Measurements from ENCODE around the gene NHLRC2.

Gene NHLRC2

DNA sequence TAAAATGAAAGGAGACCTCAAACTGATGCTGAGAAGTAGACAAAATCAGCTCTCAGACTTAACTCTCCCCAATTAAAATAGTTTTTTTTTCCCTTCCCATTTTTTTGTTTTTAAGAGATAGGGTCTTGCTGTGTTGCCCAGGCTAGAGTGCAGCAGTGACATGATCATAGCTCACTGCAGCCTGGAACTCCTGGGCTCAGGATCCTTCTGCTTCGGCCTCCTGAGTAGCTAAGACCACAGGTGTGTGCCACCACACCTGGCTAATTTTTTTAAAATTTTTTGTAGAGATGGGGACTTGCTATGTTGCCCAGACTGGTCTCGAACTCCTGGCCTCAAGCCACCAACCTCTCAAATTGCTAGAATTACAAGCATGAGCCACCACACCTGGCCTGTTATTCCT lies 61.1 kb downstream of the NHLRC2 start:
- no peak overlapping the region for H2AFZ ChIP-seq (ENCODE audit: low read length)
- H2BK12ac ChIP-seq (ENCODE audit: low read length): no peak overlapping the region
- no peaks in the 10 kb centered on the region for H3K79me1 ChIP-seq (ENCODE audit: low read depth, low read length)
- no peak overlapping the region for H3K27ac ChIP-seq (replicated peaks; ENCODE audit: low read length)
- no peak overlapping the region for H3K23ac ChIP-seq (ENCODE audit: low read depth, low read length, poor library complexity)
- no peak overlapping the region for H3K14ac ChIP-seq (ENCODE audit: low read length)
- peaks cover 0 to 59% of the 10 kb centered on the region in 2 donors for H3K36me3 ChIP-seq (replicated peaks in 1 of 2; ENCODE audit: control insufficient read depth in 2 of 2, insufficient read depth in 2 of 2, low read length in 2 of 2)
- no peaks in the 10 kb centered on the region for H3K27me3 ChIP-seq (ENCODE audit: control insufficient read depth in 3 of 3, insufficient read depth in 3 of 3, low read depth in 1 of 3, low read length in 3 of 3)
- H4K8ac ChIP-seq (ENCODE audit: low read depth, low read length): no peak overlapping the region
- peaks cover 0 to 2% of the 10 kb centered on the region in 2 donors for H3K9me3 ChIP-seq (replicated peaks in 1 of 2; ENCODE audit: control insufficient read depth in 2 of 2, insufficient read depth in 1 of 2, low read depth in 1 of 2, low read length in 2 of 2)
- H2AK5ac ChIP-seq (ENCODE audit: low read depth, low read length): no peak overlapping the region
- no peaks in the 10 kb centered on the region for H3K4me1 ChIP-seq (ENCODE audit: control insufficient read depth in 2 of 2, insufficient read depth in 1 of 2, low read depth in 1 of 2, low read length in 2 of 2)
- no peak overlapping the region for H3K9ac ChIP-seq (ENCODE audit: low read depth, low read length, poor library complexity)
- H4K91ac ChIP-seq (ENCODE audit: low read depth, low read length, poor library complexity): no peak overlapping the region
- no peak for DNase-seq (ENCODE audit: low spot score)
- H2BK15ac ChIP-seq (ENCODE audit: low read length): no peak overlapping the region
- no peak overlapping the region for H2BK5ac ChIP-seq (ENCODE audit: low read length)
- H2BK120ac ChIP-seq (ENCODE audit: low read depth, low read length): no peak overlapping the region
- no peak overlapping the region for H3K4me2 ChIP-seq (ENCODE audit: insufficient read depth, low read length, poor library complexity, severe bottlenecking)
- no peak overlapping the region for H3K18ac ChIP-seq (ENCODE audit: low read length)
- no peak overlapping the region for H3K4me3 ChIP-seq (ENCODE audit: low read length in 2 of 2)
- H3K4ac ChIP-seq (ENCODE audit: low read length): no peak overlapping the region
- no CpG with 5 or more reads among the region's 2 CpGs for WGBS, 2 donors (ENCODE audit: extremely low coverage in 2 of 2, insufficient read length in 2 of 2, insufficient replicate concordance in 1 of 2)

- H3K14ac ChIP-seq (ENCODE audit: low read length): no peak overlapping the region
- H3K23ac ChIP-seq (ENCODE audit: low read depth, low read length, poor library complexity): no peak overlapping the region
Observed at GRCh38 chr10:113916053-113916452, 61.6 kb downstream of the NHLRC2 start.

DNA sequence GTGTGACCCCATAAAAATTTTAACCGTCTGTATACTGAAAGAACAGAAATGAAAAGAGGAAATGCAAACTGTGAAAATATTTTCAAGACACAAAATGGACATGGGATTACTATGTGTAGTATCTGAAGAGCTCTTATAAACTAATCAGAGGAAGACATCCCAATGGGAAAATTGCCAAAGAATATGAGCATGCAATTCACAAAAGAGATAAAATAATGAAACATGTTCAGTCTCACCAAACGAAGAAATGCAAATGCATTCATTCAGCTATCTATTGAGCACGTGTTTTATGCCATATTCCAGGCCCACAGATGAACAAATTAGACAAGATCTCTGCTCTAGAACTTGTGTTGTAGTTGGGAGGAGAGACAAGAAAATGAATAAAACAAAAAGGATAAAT lies 63.2 kb downstream of the NHLRC2 start:
- Histone ChIP-seq H2BK15ac (ENCODE audit: low read length) (no peak overlapping the region), H2BK120ac (ENCODE audit: low read depth, low read length) (no peak overlapping the region), H3K18ac (ENCODE audit: low read length) (no peak overlapping the region), H4K8ac (ENCODE audit: low read depth, low read length) (no peak overlapping the region), H2BK5ac (ENCODE audit: low read length) (no peak overlapping the region), H2AK5ac (ENCODE audit: low read depth, low read length) (no peak overlapping the region), H3K23ac (ENCODE audit: low read depth, low read length, poor library complexity) (no peak overlapping the region), H3K4ac (ENCODE audit: low read length) (no peak overlapping the region), H3K4me1 (ENCODE audit: control insufficient read depth in 2 of 2, insufficient read depth in 1 of 2, low read depth in 1 of 2, low read length in 2 of 2) (no peaks in the 10 kb centered on the region), H3K4me2 (ENCODE audit: insufficient read depth, low read length, poor library complexity, severe bottlenecking) (no peak overlapping the region), H3K4me3 (ENCODE audit: low read length in 2 of 2) (no peak overlapping the region), H3K27me3 (ENCODE audit: control insufficient read depth in 3 of 3, insufficient read depth in 3 of 3, low read depth in 1 of 3, low read length in 3 of 3) (no peaks in the 10 kb centered on the region), H2AFZ (ENCODE audit: low read length) (no peak overlapping the region), H2BK12ac (ENCODE audit: low read length) (no peak overlapping the region), H3K79me1 (ENCODE audit: low read depth, low read length) (no peaks in the 10 kb centered on the region), H4K91ac (ENCODE audit: low read depth, low read length, poor library complexity) (no peak overlapping the region), H3K14ac (ENCODE audit: low read length) (no peak overlapping the region), H3K36me3 (replicated peaks in 1 of 2; ENCODE audit: control insufficient read depth in 2 of 2, insufficient read depth in 2 of 2, low read length in 2 of 2) (peaks cover 0 to 38% of the 10 kb centered on the region in 2 donors), H3K9ac (ENCODE audit: low read depth, low read length, poor library complexity) (no peak overlapping the region), H3K27ac (replicated peaks; ENCODE audit: low read length) (no peak overlapping the region), H3K9me3 (replicated peaks in 1 of 2; ENCODE audit: control insufficient read depth in 2 of 2, insufficient read depth in 1 of 2, low read depth in 1 of 2, low read length in 2 of 2) (peaks cover 0 to 2% of the 10 kb centered on the region in 2 donors)
- WGBS, 2 donors (ENCODE audit: extremely low coverage in 2 of 2, insufficient read length in 2 of 2, insufficient replicate concordance in 1 of 2): no CpG with 5 or more reads among the region's 3 CpGs
- no peak for DNase-seq (ENCODE audit: low spot score)

More at GRCh38 chr10:113916053-113916452, 61.6 kb downstream of the NHLRC2 start:
- DNase-seq (ENCODE audit: low spot score): no peak
- H2BK15ac ChIP-seq (ENCODE audit: low read length): no peak overlapping the region
- H3K27ac ChIP-seq (replicated peaks; ENCODE audit: low read length): no peak overlapping the region
- no peak overlapping the region for H4K8ac ChIP-seq (ENCODE audit: low read depth, low read length)
- H3K4me1 ChIP-seq (ENCODE audit: control insufficient read depth in 2 of 2, insufficient read depth in 1 of 2, low read depth in 1 of 2, low read length in 2 of 2): no peaks in the 10 kb centered on the region
- H4K91ac ChIP-seq (ENCODE audit: low read depth, low read length, poor library complexity): no peak overlapping the region
- H3K4ac ChIP-seq (ENCODE audit: low read length): no peak overlapping the region
- peaks cover 0 to 2% of the 10 kb centered on the region in 2 donors for H3K9me3 ChIP-seq (replicated peaks in 1 of 2; ENCODE audit: control insufficient read depth in 2 of 2, insufficient read depth in 1 of 2, low read depth in 1 of 2, low read length in 2 of 2)
- H2AK5ac ChIP-seq (ENCODE audit: low read depth, low read length): no peak overlapping the region
- H3K36me3 ChIP-seq (replicated peaks in 1 of 2; ENCODE audit: control insufficient read depth in 2 of 2, insufficient read depth in 2 of 2, low read length in 2 of 2): peaks cover 0 to 54% of the 10 kb centered on the region in 2 donors
- no peak overlapping the region for H3K18ac ChIP-seq (ENCODE audit: low read length)
- no peaks in the 10 kb centered on the region for H3K27me3 ChIP-seq (ENCODE audit: control insufficient read depth in 3 of 3, insufficient read depth in 3 of 3, low read depth in 1 of 3, low read length in 3 of 3)
- no peak overlapping the region for H3K4me2 ChIP-seq (ENCODE audit: insufficient read depth, low read length, poor library complexity, severe bottlenecking)
- H3K79me1 ChIP-seq (ENCODE audit: low read depth, low read length): no peaks in the 10 kb centered on the region
- H3K4me3 ChIP-seq (ENCODE audit: low read length in 2 of 2): no peak overlapping the region
- no peak overlapping the region for H3K9ac ChIP-seq (ENCODE audit: low read depth, low read length, poor library complexity)
- H2BK5ac ChIP-seq (ENCODE audit: low read length): no peak overlapping the region
- H2BK120ac ChIP-seq (ENCODE audit: low read depth, low read length): no peak overlapping the region
- H2AFZ ChIP-seq (ENCODE audit: low read length): no peak overlapping the region
- no peak overlapping the region for H2BK12ac ChIP-seq (ENCODE audit: low read length)
- WGBS, 2 donors (ENCODE audit: extremely low coverage in 2 of 2, insufficient read length in 2 of 2, insufficient replicate concordance in 1 of 2): no CpG with 5 or more reads among the region's 2 CpGs

DNA sequence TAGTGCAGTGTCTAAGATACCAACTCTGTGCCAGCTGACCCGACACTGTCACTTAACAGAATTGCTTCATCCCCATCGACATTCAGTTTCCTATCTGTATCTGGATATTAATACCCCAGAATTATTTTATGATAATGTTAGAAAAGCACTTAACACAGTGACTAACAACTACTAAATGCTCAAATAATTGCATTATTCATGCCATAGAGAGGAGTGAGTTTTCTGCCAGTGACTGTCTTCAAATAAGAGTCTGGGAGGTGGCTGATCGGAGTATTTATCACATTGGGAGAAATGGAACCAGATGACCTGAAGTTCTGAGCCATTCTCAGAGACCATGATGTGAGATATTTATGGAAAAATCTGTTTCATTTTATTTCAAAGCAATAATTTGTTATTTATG lies 65.7 kb downstream of the NHLRC2 start:
- Histone ChIP-seq H3K27ac (replicated peaks; ENCODE audit: low read length) (no peak overlapping the region), H3K4me1 (ENCODE audit: control insufficient read depth in 2 of 2, insufficient read depth in 1 of 2, low read depth in 1 of 2, low read length in 2 of 2) (no peaks in the 10 kb centered on the region), H2BK15ac (ENCODE audit: low read length) (no peak overlapping the region), H4K8ac (ENCODE audit: low read depth, low read length) (no peak overlapping the region), H3K36me3 (replicated peaks in 1 of 2; ENCODE audit: control insufficient read depth in 2 of 2, insufficient read depth in 2 of 2, low read length in 2 of 2) (peaks cover 0 to 18% of the 10 kb centered on the region in 2 donors), H3K27me3 (ENCODE audit: control insufficient read depth in 3 of 3, insufficient read depth in 3 of 3, low read depth in 1 of 3, low read length in 3 of 3) (peaks cover 0 to 3% (median 0%) of the 10 kb centered on the region in 3 experiments), H2AK5ac (ENCODE audit: low read depth, low read length) (no peak overlapping the region), H3K23ac (ENCODE audit: low read depth, low read length, poor library complexity) (no peak overlapping the region), H2BK120ac (ENCODE audit: low read depth, low read length) (no peak overlapping the region), H3K18ac (ENCODE audit: low read length) (no peak overlapping the region), H3K9me3 (replicated peaks in 1 of 2; ENCODE audit: control insufficient read depth in 2 of 2, insufficient read depth in 1 of 2, low read depth in 1 of 2, low read length in 2 of 2) (peaks cover 2 to 4% of the 10 kb centered on the region in 2 donors), H3K4me2 (ENCODE audit: insufficient read depth, low read length, poor library complexity, severe bottlenecking) (no peak overlapping the region), H2BK12ac (ENCODE audit: low read length) (no peak overlapping the region), H3K4ac (ENCODE audit: low read length) (no peak overlapping the region), H2AFZ (ENCODE audit: low read length) (no peak overlapping the region), H3K4me3 (ENCODE audit: low read length in 2 of 2) (no peak overlapping the region), H4K91ac (ENCODE audit: low read depth, low read length, poor library complexity) (no peak overlapping the region), H2BK5ac (ENCODE audit: low read length) (no peak overlapping the region), H3K79me1 (ENCODE audit: low read depth, low read length) (no peaks in the 10 kb centered on the region), H3K14ac (ENCODE audit: low read length) (no peak overlapping the region), H3K9ac (ENCODE audit: low read depth, low read length, poor library complexity) (no peak overlapping the region)
- WGBS, 2 donors (ENCODE audit: extremely low coverage in 2 of 2, insufficient read length in 2 of 2, insufficient replicate concordance in 1 of 2): no CpG with 5 or more reads among the region's 3 CpGs
- DNase-seq (ENCODE audit: low spot score): no peak
